ENCODE data around the gene BRS3.

BRS3 gene

DNA sequence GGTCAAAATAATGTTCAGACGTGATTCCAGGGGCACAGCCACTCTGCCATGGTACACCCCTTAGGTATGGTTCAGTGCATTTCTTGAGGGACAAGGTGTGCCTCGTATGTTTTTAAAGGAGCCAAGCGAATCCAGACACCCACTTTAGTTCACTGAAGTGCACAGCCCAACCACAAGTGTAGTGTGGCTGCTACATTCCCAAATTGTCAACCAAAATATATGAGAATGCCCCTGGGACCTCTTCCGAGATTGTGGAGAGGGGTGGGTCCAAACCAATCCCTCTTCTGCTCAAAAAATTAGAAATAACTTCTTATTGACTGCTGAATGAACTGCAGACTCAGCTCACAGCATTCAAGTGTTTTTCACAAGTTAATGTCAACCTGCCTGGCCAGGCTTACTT lies 7.4 kb upstream of the BRS3 start:
- DNase-seq (ENCODE audit: low read depth): no peak
- no peak overlapping the region for H3K4me3 ChIP-seq (ENCODE audit: control insufficient read depth, low read depth, low read length)
- TF ChIP-seq, protein P1, sequence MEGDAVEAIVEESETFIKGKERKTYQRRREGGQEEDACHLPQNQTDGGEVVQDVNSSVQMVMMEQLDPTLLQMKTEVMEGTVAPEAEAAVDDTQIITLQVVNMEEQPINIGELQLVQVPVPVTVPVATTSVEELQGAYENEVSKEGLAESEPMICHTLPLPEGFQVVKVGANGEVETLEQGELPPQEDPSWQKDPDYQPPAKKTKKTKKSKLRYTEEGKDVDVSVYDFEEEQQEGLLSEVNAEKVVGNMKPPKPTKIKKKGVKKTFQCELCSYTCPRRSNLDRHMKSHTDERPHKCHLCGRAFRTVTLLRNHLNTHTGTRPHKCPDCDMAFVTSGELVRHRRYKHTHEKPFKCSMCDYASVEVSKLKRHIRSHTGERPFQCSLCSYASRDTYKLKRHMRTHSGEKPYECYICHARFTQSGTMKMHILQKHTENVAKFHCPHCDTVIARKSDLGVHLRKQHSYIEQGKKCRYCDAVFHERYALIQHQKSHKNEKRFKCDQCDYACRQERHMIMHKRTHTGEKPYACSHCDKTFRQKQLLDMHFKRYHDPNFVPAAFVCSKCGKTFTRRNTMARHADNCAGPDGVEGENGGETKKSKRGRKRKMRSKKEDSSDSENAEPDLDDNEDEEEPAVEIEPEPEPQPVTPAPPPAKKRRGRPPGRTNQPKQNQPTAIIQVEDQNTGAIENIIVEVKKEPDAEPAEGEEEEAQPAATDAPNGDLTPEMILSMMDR (IDR thresholded peaks at IDR 0.05; ENCODE audit: control insufficient read depth, insufficient read depth, low read depth, low read length, missing control alignments): no peak

DNA sequence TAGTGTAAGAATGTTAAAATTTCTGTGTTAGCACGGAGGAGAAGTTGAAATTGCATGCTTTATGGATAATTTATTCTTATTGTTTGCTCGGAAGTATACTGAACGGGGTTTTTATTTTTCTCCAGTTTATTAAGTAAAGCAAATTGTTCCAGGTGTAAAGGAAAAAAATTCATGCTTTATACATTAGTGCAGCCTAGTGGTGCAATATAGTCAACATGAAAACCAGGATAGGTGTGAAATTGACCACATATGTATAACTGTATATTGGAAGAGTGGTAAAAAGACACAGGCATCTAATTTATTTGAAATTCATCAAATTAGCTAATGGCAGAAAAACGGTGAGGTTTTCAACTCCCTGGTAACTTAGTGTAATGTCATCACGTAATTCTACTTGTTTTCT lies 959 bp downstream of the BRS3 start:
- no peak overlapping the region for H3K4me3 ChIP-seq (ENCODE audit: control insufficient read depth, low read depth, low read length)
- no peak for DNase-seq (ENCODE audit: low read depth)
- TF ChIP-seq, protein P1 (IDR thresholded peaks at IDR 0.05; ENCODE audit: control insufficient read depth, insufficient read depth, low read depth, low read length, missing control alignments): no peak

DNA sequence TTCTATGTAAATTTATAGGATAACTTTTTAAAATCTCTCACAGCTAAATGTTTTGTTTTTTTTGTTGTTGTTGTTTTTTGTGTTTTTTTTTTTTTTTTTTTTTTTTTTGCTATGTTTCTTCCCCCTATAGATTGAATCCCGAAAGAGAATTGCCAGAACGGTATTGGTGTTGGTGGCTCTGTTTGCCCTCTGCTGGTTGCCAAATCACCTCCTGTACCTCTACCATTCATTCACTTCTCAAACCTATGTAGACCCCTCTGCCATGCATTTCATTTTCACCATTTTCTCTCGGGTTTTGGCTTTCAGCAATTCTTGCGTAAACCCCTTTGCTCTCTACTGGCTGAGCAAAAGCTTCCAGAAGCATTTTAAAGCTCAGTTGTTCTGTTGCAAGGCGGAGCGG lies 4.1 kb downstream of the BRS3 start:
- TF ChIP-seq, protein P1 (IDR thresholded peaks at IDR 0.05; ENCODE audit: control insufficient read depth, insufficient read depth, low read depth, low read length, missing control alignments): no peak
- no peak overlapping the region for H3K4me3 ChIP-seq (ENCODE audit: control insufficient read depth, low read depth, low read length)
- DNase-seq (ENCODE audit: low read depth): no peak

DNA sequence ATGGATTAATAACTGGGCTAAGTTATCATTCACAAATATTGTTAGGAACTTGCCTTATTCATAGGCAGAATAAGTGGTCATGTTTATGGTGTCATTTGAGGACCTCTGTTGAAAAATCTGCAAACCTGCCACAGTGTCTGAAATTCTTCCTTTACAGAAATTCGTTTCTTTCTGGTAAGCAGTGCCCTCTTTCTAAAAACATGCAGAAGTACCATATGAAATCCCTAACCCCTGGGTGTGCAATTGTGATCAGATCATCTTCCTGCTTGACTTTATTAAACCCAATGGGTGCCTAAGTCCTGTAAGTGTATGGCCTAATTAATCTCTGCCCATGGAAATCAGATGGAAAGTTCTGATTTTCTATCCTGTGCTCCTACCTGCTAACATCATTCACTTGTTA lies 5.3 kb downstream of the BRS3 start:
- TF ChIP-seq, protein P1 (IDR thresholded peaks at IDR 0.05; ENCODE audit: control insufficient read depth, insufficient read depth, low read depth, low read length, missing control alignments): no peak
- no peak for DNase-seq (ENCODE audit: low read depth)
- H3K4me3 ChIP-seq (ENCODE audit: control insufficient read depth, low read depth, low read length): no peak overlapping the region

DNA sequence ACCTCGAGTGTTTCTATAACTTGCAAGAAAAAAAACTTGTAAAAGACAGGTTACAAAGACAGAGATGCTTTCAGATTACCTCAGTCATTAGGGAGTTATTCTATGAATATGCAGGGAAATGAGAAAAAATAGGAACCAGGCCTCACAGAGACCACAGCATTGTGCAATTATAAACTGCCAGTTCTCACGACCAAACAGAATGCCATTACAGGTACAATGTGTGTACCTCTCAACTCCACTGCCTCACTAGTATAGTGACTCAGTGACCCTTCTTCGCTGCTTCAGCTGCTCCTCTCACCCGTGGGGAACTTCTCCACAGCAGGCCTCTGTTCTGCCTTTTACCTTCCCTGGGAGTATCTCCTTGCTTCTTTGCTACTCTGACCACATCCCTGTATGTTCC lies 7.3 kb downstream of the BRS3 start:
- TF ChIP-seq, protein P1 (IDR thresholded peaks at IDR 0.05; ENCODE audit: control insufficient read depth, insufficient read depth, low read depth, low read length, missing control alignments): no peak
- no peak for DNase-seq (ENCODE audit: low read depth)
- no peak overlapping the region for H3K4me3 ChIP-seq (ENCODE audit: control insufficient read depth, low read depth, low read length)

DNA sequence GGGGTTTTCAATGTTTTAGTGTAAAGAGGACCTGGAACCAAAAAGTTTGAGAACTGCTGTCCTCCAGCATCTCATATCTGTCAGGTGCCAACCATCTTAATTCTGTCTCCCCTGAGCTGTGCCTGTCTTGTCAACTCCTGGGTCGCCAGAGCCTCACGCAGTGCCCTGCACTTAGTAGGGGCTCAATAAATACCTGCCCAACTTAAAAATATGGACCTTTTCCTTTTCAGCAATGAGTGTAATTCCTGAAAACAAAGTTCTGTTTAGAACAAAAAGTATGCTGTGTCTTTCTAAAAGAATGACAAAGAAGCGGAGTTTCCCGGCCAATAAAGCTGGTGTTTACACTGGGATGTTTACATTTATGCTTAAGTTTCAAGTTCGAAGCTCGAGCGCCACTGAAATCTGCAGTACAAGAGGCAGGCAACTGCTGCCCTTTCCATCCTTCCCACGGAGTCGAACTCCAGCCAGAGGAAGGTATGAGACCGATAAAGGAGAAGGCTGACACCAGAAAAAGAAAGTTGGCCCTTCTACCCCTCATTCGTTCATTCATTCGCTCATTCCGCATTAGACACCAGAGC lies 8.5 kb downstream of the BRS3 start:
- H3K4me3 ChIP-seq (ENCODE audit: control insufficient read depth, low read depth, low read length): peak overlapping the region; percentile 49
- no peak for DNase-seq (ENCODE audit: low read depth)
- TF ChIP-seq, protein P1 (IDR thresholded peaks at IDR 0.05; ENCODE audit: control insufficient read depth, insufficient read depth, low read depth, low read length, missing control alignments): no peak

Data from AG09309 (cell line).